DMS 273 (cell line): ENCODE measurements around the gene CHD6.

ENCODE experiments used
- DNase-seq: peaks from one replicate; lab custom pipeline; 2025; ENCODE audit not compliant: unreplicated experiment; lab: John Stamatoyannopoulos, UW

Gene CHD6

DNA sequence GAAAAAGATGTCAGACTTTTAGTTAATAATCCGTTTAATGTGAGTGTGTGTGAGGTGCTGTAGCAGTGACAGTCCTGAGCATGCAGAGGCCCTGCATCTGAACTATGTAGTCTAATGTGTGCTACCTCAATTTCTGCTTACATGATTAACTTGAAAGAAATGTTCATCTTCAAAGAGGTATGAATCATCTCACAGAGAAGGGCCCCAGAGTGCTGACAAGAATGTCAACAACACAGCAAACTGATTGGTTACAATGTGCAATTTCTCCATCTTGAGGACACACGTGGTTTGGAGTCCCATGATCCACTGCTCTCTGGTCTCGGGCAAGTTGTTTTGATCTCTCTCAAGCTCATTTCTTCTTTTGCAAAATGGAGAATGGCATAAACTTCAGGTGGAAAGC, 189.9 kb downstream of the CHD6 start:
- DNase-seq, result no peak

GRCh38 chr20:41427833-41428232, 190.3 kb downstream of the CHD6 start:
- DNase-seq, result no peak

DNA sequence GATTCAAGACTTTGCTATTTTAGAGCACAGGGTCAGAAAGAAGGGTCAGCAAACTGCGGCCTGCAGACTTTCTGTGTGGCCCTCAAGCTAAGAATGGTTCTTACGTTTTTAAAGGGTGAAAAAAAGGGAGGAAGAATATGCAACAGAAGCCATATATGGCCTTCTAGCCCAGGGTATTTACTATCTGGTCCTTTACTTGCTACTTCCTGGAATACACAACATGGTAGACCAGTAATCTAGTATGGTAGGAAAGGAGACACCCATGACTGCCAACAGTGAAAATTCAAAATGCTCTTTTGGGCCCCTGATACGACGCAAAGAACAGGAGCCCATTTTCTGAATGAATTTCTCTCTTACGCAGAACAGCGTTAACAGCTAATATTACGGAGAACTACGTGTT, 191.2 kb downstream of the CHD6 start:
- DNase-seq, result no peak

GRCh38 chr20:41426086-41426830, 191.9 kb downstream of the CHD6 start:
- DNase-seq, result no peak

DNA sequence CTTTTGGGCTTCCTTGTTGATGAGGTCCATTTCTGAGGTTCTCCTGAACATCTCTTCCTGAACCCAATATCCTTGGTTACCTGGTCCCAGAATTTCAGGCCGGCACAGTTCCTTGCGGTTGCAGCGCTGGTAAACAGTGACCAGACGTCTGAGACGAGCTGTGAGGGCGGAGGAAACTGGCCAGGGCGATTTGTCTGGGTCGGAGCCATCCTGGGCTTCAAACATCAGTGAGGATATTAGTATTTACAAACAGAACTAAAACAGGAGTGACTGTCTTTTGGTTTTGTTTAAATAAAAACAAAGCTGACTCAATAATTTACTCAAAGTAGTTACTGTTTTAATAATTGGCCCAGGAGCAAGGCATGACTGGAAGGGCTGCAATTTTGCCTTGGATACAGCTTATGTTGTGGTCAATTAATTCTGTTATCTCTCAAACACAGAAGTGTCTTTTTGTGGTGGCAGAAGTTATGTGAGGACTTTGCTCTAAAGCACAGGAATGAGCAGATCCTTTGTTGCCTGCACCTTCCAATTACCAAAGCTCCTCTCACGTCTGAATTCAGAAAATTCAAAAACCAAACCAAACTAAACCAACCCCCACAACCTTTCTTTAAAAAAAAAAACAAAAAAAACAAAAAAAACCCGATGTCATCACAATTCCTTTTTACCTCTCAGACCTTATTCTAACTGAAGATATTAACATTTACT, 192.8 kb downstream of the CHD6 start:
- no peak for DNase-seq

- no peak for DNase-seq
Observed at GRCh38 chr20:41424546-41424945, 193.6 kb downstream of the CHD6 start.

DNA sequence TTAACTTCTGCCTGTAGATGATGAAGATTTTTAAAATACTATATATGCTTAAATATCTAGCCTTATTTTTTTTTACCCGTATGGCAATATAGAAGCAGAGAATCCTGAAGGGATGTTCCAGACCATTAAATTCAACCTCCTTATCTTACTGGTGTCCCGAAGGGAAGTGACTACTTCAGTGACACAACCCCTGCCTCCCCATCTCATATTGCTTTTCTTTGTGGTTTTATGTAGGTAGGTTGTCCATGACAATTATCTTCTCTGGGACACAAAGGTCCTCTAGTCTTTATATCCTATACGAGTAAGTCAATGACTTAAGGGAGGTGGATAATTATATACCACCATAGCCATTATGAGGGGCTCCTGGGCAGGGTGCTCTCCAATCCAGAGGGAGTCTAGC, 194.2 kb downstream of the CHD6 start:
- no peak for DNase-seq

- no peak for DNase-seq
Observed at GRCh38 chr20:41422953-41423352, 195.2 kb downstream of the CHD6 start.

DNA sequence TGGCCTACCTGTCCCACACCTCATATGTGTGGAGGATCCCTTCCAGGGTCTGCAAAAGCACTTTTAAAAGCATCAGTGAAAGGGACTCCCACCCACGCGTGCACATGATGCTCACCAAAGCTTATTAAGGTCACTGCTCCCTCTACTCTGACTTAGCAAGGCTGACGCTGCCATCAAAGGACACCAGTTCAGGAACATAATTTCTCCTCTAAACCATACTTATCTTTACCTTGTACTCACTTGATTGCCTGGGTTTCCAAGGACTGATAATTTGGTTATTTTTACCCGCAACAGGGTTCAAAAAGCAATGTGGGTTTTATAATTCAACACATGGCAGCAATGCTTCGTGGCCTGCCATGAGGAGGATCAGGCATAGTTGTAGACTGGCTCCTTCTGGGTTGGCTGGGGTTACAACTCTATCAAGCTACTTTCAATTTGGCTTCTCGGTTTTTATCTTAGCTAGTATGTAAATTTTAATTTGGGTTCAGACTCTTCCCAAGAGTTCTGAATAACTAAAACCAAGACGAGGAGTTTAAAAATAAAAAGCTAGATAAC, 199.4 kb downstream of the CHD6 start:
- DNase-seq, result no peak

DNA sequence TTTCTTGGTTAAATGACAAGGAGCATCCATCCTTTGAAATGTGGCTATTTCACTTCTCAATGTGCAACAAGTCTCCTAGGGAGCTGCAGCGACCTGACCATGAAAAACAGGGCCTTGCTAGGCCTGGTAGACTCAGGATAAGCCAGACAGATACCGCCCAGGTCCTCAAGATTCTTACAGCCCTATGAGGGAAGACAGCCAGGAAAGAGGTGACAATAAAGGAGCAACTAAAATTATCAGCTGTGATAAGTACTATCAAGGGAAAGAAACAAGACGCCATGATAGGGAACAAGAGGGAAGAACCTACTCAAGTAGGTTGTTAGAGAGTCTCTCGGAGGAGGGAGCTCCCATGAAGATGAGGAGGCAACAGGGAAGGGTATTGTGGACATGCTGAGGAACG, 200.1 kb downstream of the CHD6 start:
- DNase-seq, result no peak

DNA sequence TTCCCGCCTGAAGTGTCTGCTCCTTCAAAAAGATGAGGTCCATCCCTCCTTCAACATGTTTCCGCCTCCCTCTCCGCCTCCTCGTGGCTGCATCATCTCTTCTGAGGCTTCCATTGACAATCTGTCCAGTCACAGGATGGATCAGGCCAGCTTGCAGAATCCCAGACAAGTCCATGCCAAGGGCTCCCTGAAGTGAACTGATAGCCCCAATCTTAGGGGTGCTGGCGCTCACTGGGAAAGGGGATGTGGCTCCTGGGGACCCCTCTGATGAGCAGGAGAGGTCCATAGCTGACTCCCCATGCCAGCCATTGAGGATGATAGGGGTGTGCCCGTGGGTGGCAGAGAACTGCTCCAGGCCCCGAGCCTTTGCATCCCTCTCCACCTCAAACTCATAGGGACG, 203.0 kb downstream of the CHD6 start:
- no peak for DNase-seq

DNA sequence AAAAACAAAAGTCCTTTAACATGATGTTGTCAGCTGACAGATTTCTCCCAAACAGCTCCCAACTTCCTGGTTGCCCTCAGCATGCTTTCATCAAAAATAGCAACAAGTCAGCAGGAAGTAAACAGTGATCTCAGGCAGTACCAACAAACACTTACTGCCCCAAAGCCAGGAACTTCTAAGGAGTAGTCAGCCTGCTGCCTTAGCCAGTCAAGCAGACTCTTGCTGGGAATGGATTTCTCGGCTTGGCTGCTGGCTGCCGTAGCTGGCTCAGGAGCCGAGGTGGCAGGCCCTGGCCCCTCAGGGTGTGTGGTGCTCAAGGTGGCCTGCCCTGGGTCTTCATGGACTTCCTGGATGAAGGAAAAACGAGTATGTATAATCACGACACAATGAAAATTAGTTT, 205.0 kb downstream of the CHD6 start:
- DNase-seq, result no peak

GRCh38 chr20:41412324-41413120, 205.7 kb downstream of the CHD6 start:
- no peak for DNase-seq

GRCh38 chr20:41411391-41411847, 206.8 kb downstream of the CHD6 start:
- peak; percentile 27 for DNase-seq

GRCh38 chr20:41408986-41409385, 209.2 kb downstream of the CHD6 start:
- DNase-seq, result peak; percentile 77

DNA sequence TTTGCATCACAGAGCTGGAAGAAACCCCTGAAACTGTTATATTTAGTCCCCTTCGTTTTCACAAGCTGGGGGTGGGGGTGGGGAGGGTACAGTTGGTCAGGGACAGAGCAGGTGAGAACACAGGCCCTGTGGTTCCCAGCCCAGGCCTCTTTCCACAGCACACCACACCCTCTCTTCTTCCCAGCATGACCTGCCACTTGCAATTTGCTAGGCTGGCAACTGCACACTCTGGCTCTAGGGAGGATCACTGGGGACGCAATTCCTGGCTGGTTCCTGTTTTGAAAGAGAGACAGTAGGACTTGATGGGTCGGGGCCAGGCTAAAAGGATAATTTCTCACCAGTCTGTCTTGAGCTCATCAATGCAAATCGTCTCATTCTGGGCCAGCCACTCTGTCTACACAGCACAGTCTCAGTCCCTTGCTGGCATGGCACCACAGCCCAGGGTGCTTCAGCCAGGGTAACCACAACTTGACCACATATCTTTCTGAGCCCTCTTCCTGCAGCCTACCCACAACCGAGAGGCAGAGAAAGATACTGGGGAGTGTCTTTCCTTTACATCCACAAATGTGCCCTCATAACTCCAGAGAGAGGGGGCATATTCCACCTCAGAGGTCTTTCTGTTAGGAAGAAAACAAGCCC, 209.9 kb downstream of the CHD6 start:
- DNase-seq, result no peak

- no peak for DNase-seq
Observed at GRCh38 chr20:41407607-41408006, 210.6 kb downstream of the CHD6 start.

GRCh38 chr20:41406896-41407444, 211.2 kb downstream of the CHD6 start:
- no peak for DNase-seq

- DNase-seq, result no peak
Observed at GRCh38 chr20:41406353-41406752, 211.8 kb downstream of the CHD6 start.

GRCh38 chr20:41405436-41405835, 212.7 kb downstream of the CHD6 start:
- no peak for DNase-seq

DNA sequence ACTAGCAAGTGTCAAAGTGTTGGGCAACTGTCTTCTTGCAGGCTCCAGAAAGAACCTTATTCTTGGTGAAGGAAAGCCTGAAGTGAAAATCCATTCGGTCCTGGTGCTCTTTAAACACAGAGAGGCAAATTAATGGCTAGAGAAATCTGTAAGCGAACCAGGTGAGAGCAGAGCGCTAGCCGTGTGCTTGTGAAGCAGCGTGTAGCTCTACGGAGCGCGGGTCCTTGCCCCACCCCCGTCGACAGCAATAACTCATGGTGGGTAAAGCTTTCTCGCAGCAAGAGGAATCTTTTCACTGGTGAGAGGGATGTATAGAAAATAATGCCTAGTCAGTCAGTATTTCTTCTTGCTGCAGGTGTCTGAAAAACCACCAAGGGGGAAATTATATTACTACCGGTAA, 214.6 kb downstream of the CHD6 start:
- DNase-seq, result no peak
